HG03135 (cell line): Measurements from ENCODE around the gene ZNF385D.
"Not testable (repeated sequence)": the region's sequence is repeated elsewhere in the genome, so short reads cannot be mapped to it uniquely, and the experiment has no call there.

ENCODE experiments used
- ATAC-seq: cut with Tn5 transposase; IDR thresholded peaks from one replicate; pipeline ENCODE4 v1.9.1; 2021; ENCODE audit warnings: mild to moderate bottlenecking, moderate library complexity; ENCODE audit not compliant: unreplicated experiment

The ZNF385D gene

GRCh38 chr3:21393683-21394311 is 357.2 kb downstream of the ZNF385D start:
- ATAC-seq, result no peak

GRCh38 chr3:21392526-21392925 is 358.5 kb downstream of the ZNF385D start:
- ATAC-seq, result no peak

GRCh38 chr3:21390856-21391255 is 360.2 kb downstream of the ZNF385D start:
- ATAC-seq, result no peak

- ATAC-seq, result no peak
These were observed 360.9 kb downstream of the ZNF385D start for GRCh38 chr3:21390136-21390535.

GRCh38 chr3:21387142-21387826 is 363.7 kb downstream of the ZNF385D start:
- ATAC-seq, result not testable (repeated sequence)

GRCh38 chr3:21378036-21378435 is 373.0 kb downstream of the ZNF385D start:
- not testable (repeated sequence) for ATAC-seq

- ATAC-seq, result no peak
These were observed 373.8 kb downstream of the ZNF385D start for GRCh38 chr3:21377071-21377769.

DNA sequence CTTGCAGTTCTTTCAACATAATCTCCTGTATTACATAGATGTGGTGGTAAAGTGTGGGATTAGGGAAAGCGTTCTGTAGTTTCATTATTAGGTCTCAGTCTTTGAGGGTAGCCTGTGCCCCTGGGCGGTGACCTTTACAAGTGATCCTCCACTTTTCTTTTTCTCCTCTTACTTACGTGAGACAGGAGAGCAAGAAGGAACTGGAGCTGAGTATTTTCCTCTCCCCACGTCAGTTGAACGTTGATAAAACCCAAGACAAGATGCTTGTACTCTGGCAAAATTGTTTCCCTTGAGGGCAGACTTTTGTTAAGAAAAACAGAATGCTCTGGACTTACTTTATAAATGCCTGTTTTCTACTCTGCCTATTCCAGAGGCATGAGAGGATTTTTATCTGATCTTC is 378.7 kb downstream of the ZNF385D start:
- ATAC-seq, result no peak
